Thoracic aorta (tissue), 2 donors: ENCODE results near the gene ATP1A1. TPM values are rescaled to one million over a fixed set of nuclear protein-coding genes. Genes with fewer than 3 reads are reported as not detected.

Source experiments
- ATAC-seq: fragments of 150-250 bp; one replicate; pipeline ENCODE4 v1.8.0; 2017; ENCODE audit warnings: low read depth; ENCODE audit not compliant: insufficient number of reproducible peaks, low FRiP score
- DNase-seq: peaks from one replicate; pipeline ENCODE4 v3.0.0-alpha.2; 2020; ENCODE audit warnings: low spot score
- H3K27ac ChIP-seq, 2 donors: fragments of 200-600 bp; sonication (generic); 1 replicate in 1 of 2; 2 replicates in 1 of 2; pipeline ENCODE4 v1.5.1; 2016; ENCODE audit warnings: mild to moderate bottlenecking in 2 of 2, moderate library complexity in 2 of 2
- H3K27me3 ChIP-seq: fragments of 200-600 bp; sonication (generic); replicated peaks from 2 replicates; pipeline ENCODE4 v1.6.0; 2016; ENCODE audit warnings: mild to moderate bottlenecking; ENCODE audit not compliant: insufficient read depth
- H3K36me3 ChIP-seq: fragments of 200-600 bp; sonication (generic); one replicate; pipeline ENCODE4 v1.5.1; 2016
- H3K4me1 ChIP-seq, 2 donors: fragments of 200-600 bp; sonication (generic); 1 replicate in 1 of 2; 2 replicates in 1 of 2; pipeline versions ENCODE4 v1.5.1 to v1.6.0; 2016; ENCODE audit warnings: low read depth in 2 of 2, mild to moderate bottlenecking in 1 of 2; ENCODE audit not compliant: control insufficient read depth in 1 of 2
- H3K4me3 ChIP-seq: fragments of 200-600 bp; sonication (generic); 2 replicates; pipeline ENCODE4 v1.5.1; 2016; ENCODE audit warnings: mild to moderate bottlenecking
- H3K9me3 ChIP-seq: fragments of 200-600 bp; sonication (generic); 2 replicates; pipeline ENCODE4 v1.5.1; 2016
- total RNA-seq, 2 donors: library from RNA; depleted of rRNA; stranded (reverse); fragments of >200 nt; gene quantifications; one replicate each; pipeline versions ENCODE4 v1.1.0 to v1.2.3, GENCODE V29; 2016
- TF ChIP-seq, protein P1 (sequence below): fragments of 200-600 bp; sonication (generic); IDR thresholded peaks from one replicate; pipeline ENCODE4 v1.5.1; 2019; ENCODE audit warnings: antibody characterized with exemption

Gene ATP1A1
- total RNA-seq, 2 donors from 2014 or later: 244 to 310 TPM

DNA sequence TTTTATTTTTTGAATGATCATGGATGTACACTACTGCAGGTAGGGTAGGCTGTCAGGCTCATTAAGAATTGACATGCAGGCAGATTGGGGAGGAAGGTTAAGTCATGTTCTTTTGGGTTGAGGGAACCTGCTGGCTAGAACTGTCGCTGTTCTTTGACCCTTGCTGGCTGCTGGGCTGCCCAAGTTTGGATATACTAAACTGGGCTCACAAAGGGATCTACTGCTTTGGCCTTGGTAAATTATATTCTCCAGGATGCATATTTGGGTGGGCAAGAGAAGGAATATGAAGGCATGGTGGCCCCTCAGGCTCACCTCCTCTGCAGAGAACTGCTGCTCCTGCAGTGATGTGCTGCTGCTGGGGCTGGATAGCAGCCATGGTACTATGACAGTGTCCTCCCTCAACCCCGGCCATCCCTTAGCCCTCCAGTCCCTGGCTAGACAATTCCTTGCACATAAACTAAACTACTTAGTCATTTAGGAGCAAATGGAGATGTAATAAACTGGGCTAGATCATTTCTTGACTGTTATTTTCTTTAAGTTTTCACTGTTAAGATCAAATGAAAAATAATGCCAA is 6.1 kb downstream of the ATP1A1 start:
- ATAC-seq (no peak), DNase-seq (no peak)
- Histone ChIP-seq H3K4me3 (no peak overlapping the region), H3K27me3 (no peaks in the 10 kb centered on the region), H3K36me3 (no peaks in the 10 kb centered on the region), H3K4me1 (peaks cover 83 to 96% of the 10 kb centered on the region in 2 donors), H3K9me3 (no peaks in the 10 kb centered on the region), H3K27ac (peak overlapping the region in 1 of 2 donors; percentile 97)
- TF ChIP-seq, protein P1, sequence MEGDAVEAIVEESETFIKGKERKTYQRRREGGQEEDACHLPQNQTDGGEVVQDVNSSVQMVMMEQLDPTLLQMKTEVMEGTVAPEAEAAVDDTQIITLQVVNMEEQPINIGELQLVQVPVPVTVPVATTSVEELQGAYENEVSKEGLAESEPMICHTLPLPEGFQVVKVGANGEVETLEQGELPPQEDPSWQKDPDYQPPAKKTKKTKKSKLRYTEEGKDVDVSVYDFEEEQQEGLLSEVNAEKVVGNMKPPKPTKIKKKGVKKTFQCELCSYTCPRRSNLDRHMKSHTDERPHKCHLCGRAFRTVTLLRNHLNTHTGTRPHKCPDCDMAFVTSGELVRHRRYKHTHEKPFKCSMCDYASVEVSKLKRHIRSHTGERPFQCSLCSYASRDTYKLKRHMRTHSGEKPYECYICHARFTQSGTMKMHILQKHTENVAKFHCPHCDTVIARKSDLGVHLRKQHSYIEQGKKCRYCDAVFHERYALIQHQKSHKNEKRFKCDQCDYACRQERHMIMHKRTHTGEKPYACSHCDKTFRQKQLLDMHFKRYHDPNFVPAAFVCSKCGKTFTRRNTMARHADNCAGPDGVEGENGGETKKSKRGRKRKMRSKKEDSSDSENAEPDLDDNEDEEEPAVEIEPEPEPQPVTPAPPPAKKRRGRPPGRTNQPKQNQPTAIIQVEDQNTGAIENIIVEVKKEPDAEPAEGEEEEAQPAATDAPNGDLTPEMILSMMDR: no peak

DNA sequence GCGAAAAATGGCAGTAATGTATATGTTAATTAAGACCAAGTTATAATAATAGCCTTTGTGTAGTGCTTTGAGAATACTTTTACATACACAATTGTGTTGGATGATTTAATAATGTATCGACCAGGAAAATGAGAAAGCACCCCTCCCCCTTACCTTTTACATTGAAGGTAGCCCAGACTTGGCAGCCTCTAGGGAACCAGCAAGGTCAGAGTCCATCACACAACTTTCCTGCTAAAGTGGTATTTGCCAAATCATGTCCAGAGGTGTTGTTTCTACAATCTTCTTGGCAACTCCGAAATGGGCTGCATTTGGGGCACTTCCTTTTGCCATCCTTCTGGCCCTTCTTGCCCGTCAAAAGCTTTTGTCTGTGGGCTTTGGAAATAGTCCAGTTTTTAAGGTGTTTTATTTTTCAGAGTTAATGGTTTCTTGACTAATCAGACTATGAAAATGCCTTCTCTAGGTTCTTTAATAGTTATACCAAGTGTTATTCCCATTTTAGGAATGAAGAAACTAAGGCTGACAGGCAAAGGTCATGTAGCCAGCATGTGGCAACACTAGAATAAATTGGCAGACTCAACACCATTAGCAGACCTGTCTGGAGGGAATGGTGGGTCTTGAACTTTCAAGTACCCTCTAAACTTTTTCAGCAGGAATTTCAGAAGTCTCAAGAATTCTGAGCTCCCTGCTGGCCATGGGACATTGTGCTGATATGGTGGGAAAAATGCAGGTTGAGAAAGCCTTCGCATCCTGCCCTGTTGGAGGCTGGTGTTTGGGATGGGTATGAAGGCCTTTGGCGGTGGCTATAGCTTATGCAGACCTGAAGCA is 6.8 kb downstream of the ATP1A1 start:
- H3K27ac ChIP-seq: peak overlapping the region; percentile 42 to 97
- H3K27me3 ChIP-seq: no peaks in the 10 kb centered on the region
- peaks cover 3% of the 10 kb centered on the region for H3K36me3 ChIP-seq
- ATAC-seq (no peak), DNase-seq (no peak)
- H3K4me3 ChIP-seq: no peak overlapping the region
- H3K4me1 ChIP-seq: peaks cover 79 to 90% of the 10 kb centered on the region in 2 donors
- TF ChIP-seq, protein P1: no peak
- no peaks in the 10 kb centered on the region for H3K9me3 ChIP-seq

DNA sequence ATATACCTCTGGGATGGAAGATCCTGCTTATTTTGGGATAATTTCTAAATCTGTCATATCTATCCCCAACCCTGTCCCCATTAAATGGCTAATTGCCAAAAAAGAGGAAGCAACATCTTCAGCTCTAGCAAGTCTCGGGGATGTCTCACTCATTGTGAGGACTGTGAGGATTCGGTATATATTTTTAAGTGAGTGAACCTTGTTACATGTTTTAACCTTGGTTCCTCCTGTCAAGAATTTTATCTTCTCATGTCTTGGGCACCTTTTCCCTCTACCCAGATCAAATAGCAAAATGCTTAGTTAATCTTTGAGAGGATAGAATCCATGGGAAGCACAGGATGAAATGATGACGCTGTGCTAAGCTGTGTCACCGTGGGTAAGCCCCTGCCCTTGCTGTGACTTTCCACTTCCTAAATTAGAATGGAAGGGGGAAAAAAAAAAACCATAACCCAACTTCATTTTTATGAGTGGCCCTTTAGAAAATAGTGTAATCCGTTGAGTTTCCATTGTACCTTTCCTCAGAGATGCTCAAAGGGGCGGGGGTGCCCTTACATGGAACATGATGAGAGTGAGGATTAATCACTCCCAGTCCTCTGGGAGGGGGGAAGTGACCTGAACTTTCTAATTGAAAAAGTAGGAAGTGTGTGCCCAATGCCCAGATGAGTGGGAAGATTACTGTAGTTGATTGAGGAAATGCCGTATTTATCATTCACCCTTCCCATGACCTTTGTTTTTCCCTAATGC is 7.6 kb downstream of the ATP1A1 start:
- peaks cover 72 to 83% of the 10 kb centered on the region in 2 donors for H3K4me1 ChIP-seq
- H3K4me3 ChIP-seq: no peak overlapping the region
- TF ChIP-seq, protein P1: no peak
- ATAC-seq (no peak), DNase-seq (peak; percentile 11)
- no peaks in the 10 kb centered on the region for H3K9me3 ChIP-seq
- peaks cover 10% of the 10 kb centered on the region for H3K36me3 ChIP-seq
- H3K27me3 ChIP-seq: no peaks in the 10 kb centered on the region
- H3K27ac ChIP-seq: peak overlapping the region in 1 of 2 donors; percentile 18

DNA sequence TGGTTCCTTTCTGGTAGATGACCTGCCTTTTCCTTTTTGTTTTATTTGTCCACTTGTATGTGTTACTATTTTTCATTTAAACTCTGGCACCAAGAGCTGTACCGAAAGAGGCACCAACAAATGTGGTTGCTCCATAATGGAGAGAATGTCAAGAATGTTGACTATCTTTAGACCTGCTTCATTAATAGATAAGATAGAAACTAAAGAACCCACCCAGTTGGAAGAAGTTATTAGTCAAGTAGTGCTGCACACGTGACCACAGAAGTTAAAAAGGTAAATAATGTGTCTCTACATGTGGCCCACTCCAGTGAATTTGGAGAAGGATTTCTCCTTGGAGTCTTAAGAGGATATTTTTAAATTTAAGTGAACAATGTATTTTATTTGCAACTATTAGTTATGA is 9.3 kb downstream of the ATP1A1 start:
- Histone ChIP-seq H3K4me3 (peak overlapping the region; percentile 1), H3K36me3 (peaks cover 18% of the 10 kb centered on the region), H3K4me1 (peaks cover 61 to 66% of the 10 kb centered on the region in 2 donors), H3K27me3 (no peaks in the 10 kb centered on the region), H3K9me3 (no peaks in the 10 kb centered on the region), H3K27ac (peak overlapping the region in 1 of 2 donors; percentile 7)
- TF ChIP-seq, protein P1: no peak
- DNase-seq: no peak
- no peak for ATAC-seq
